Uterus (tissue), 2 donors: Measurements from ENCODE around the gene AGPS.

Experiments
- POLR2A ChIP-seq, 2 donors: fragments of 450-650 bp; IDR thresholded peaks; one replicate each; pipeline ENCODE4 v1.6.1; 2016; ENCODE audit warnings: antibody characterized with exemption in 2 of 2, mild to moderate bottlenecking in 1 of 2, moderate library complexity in 1 of 2
- TF ChIP-seq, protein P1 (sequence below), 4 experiments: fragments of 200-600 bp in 2 of 4; fragments of 450-650 bp in 2 of 4; sonication (generic) in 2 of 4; IDR thresholded peaks; one replicate each; pipeline ENCODE4 v1.5.1; 2016 to 2019; ENCODE audit warnings: antibody characterized with exemption in 4 of 4, mild to moderate bottlenecking in 2 of 4, moderate library complexity in 1 of 4

DNA sequence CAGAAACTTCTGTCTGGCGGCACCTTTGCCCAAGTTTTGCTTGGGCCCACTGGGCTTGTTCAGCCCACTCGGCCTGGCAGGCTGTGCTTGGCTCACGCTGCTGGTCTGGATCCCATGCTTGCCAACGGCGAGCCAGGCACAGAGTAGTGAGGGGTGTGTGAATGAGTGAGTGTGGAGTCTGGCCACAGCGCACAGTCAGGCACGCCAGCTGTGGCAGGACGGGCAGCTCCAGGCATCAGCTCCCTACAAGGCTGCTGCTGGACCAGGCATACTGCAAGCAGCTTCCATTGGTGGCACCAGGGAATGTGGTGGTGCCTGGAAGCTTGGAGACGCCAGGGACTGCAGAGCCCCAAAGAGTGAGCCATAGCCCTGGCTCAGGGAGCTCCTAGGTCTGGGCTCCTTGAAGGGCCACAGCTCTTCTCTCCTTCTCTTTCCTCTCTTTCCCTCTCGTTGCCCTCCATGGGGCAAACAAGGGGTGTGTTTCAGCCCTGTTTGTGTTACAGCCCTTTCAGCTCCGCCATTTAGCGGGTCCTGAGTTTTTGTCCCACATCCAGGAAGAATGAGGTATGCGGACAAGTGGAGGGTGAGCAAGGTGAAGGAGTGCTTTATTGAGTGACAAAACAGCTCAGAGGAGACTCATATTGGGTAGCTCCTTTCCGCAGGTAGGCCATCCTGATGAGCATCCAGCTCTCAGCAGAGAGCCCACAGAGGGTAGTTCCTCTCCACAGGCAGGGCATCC is 73.0 kb downstream of the AGPS start:
- TF ChIP-seq POLR2A (IDR thresholded peaks at IDR 0.05), result no peak
- TF ChIP-seq, protein P1, sequence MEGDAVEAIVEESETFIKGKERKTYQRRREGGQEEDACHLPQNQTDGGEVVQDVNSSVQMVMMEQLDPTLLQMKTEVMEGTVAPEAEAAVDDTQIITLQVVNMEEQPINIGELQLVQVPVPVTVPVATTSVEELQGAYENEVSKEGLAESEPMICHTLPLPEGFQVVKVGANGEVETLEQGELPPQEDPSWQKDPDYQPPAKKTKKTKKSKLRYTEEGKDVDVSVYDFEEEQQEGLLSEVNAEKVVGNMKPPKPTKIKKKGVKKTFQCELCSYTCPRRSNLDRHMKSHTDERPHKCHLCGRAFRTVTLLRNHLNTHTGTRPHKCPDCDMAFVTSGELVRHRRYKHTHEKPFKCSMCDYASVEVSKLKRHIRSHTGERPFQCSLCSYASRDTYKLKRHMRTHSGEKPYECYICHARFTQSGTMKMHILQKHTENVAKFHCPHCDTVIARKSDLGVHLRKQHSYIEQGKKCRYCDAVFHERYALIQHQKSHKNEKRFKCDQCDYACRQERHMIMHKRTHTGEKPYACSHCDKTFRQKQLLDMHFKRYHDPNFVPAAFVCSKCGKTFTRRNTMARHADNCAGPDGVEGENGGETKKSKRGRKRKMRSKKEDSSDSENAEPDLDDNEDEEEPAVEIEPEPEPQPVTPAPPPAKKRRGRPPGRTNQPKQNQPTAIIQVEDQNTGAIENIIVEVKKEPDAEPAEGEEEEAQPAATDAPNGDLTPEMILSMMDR (IDR thresholded peaks at IDR 0.05), result no peak
